ENCODE measurements around the gene DPPA2.

- TF ChIP-seq, protein P1, sequence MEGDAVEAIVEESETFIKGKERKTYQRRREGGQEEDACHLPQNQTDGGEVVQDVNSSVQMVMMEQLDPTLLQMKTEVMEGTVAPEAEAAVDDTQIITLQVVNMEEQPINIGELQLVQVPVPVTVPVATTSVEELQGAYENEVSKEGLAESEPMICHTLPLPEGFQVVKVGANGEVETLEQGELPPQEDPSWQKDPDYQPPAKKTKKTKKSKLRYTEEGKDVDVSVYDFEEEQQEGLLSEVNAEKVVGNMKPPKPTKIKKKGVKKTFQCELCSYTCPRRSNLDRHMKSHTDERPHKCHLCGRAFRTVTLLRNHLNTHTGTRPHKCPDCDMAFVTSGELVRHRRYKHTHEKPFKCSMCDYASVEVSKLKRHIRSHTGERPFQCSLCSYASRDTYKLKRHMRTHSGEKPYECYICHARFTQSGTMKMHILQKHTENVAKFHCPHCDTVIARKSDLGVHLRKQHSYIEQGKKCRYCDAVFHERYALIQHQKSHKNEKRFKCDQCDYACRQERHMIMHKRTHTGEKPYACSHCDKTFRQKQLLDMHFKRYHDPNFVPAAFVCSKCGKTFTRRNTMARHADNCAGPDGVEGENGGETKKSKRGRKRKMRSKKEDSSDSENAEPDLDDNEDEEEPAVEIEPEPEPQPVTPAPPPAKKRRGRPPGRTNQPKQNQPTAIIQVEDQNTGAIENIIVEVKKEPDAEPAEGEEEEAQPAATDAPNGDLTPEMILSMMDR (IDR thresholded peaks at IDR 0.05): no peak
- no peak for TF ChIP-seq POLR2A (IDR thresholded peaks at IDR 0.05)
Observed at GRCh38 chr3:109284071-109284470, 32.2 kb downstream of the DPPA2 start.
